SU-DHL-6 (cell line): ENCODE measurements around the gene ZHX3.

Source experiments
- H2AFZ ChIP-seq: fragments of 200-600 bp; sonication (generic); 2 replicates; pipeline ENCODE4 v1.6.1; 2014; ENCODE audit warnings: low read depth, mild to moderate bottlenecking, moderate library complexity, mixed read lengths, antibody characterized with exemption, low read length; ENCODE audit not compliant: severe bottlenecking
- H3F3A ChIP-seq: fragments of 200-600 bp; shearing (Covaris generic); 2 replicates; pipeline ENCODE4 v1.6.0; 2016; ENCODE audit warnings: antibody characterized with exemption, mild to moderate bottlenecking; ENCODE audit not compliant: insufficient read depth
- H3K27ac ChIP-seq: fragments of 200-600 bp; sonication (generic); 2 replicates; pipeline ENCODE4 v1.5.1; 2016; ENCODE audit warnings: low read depth, mild to moderate bottlenecking, low read length, moderate library complexity, mixed read lengths
- H3K27me3 ChIP-seq: fragments of 200-600 bp; sonication (generic), shearing (Covaris generic); 2 replicates; pipeline ENCODE4 v1.6.0; 2014; ENCODE audit warnings: mild to moderate bottlenecking, low read length
- H3K36me3 ChIP-seq: fragments of 200-600 bp; sonication (generic); 2 replicates; pipeline ENCODE4 v1.6.1; 2014; ENCODE audit warnings: mild to moderate bottlenecking, low read length, mixed read lengths
- H3K4me2 ChIP-seq: fragments of 300-600, 200-600 bp; shearing (Covaris generic), sonication (generic); 2 replicates; pipeline ENCODE4 v1.6.0; 2014; ENCODE audit warnings: low read length, low read depth, mild to moderate bottlenecking; ENCODE audit not compliant: poor library complexity, severe bottlenecking
- H3K4me3 ChIP-seq: fragments of 200-600 bp; sonication (generic); 2 replicates; pipeline ENCODE4 v1.5.1; 2014; ENCODE audit warnings: antibody characterized with exemption, low read length, mild to moderate bottlenecking, mixed read lengths; ENCODE audit not compliant: insufficient read depth, poor library complexity, severe bottlenecking
- H3K79me2 ChIP-seq: fragments of 200-600 bp; sonication (generic); 2 replicates; pipeline ENCODE4 v1.6.1; 2014; ENCODE audit warnings: mild to moderate bottlenecking, low read length, moderate library complexity; ENCODE audit not compliant: insufficient read depth
- H3K9ac ChIP-seq: fragments of 200-600 bp; sonication (generic); 2 replicates; pipeline ENCODE4 v1.7.0; 2014; ENCODE audit warnings: mild to moderate bottlenecking, low read length
- H3K9me2 ChIP-seq: fragments of 200-600 bp; sonication (generic); replicated peaks from 2 replicates; pipeline ENCODE4 v1.6.1; 2014; ENCODE audit warnings: low read length; ENCODE audit not compliant: insufficient read depth
- H3K9me3 ChIP-seq: fragments of 200-600 bp; sonication (generic); 2 replicates; pipeline ENCODE4 v1.6.1; 2014; ENCODE audit warnings: low read length, mixed read lengths; ENCODE audit not compliant: insufficient read depth
- H4K20me1 ChIP-seq: fragments of 200-600 bp; sonication (generic); 2 replicates; pipeline ENCODE4 v1.6.1; 2014; ENCODE audit warnings: low read depth, mild to moderate bottlenecking, antibody characterized with exemption, low read length, moderate library complexity, mixed read lengths
- CTCF ChIP-seq: fragments of 200-600 bp; sonication (generic); IDR thresholded peaks from one replicate; pipeline ENCODE4 v1.5.1; 2017; ENCODE audit warnings: antibody characterized with exemption, mild to moderate bottlenecking, low read length, moderate library complexity; ENCODE audit not compliant: insufficient read depth, poor library complexity, severe bottlenecking
- EZH2phosphoT487 ChIP-seq: fragments of 200-600 bp; sonication (generic), shearing (Covaris generic); conservative IDR thresholded peaks from 2 replicates; pipeline ENCODE4 v1.6.1; 2018; ENCODE audit warnings: mild to moderate bottlenecking, antibody characterized with exemption, low read length, moderate library complexity, mixed read lengths

Gene ZHX3

GRCh38 chr20:41234546-41234945 lies 83.0 kb downstream of the ZHX3 start:
- no peaks in the 10 kb centered on the region for H3K36me3 ChIP-seq
- no peak overlapping the region for H3K27ac ChIP-seq
- no peak overlapping the region for H2AFZ ChIP-seq
- H3K27me3 ChIP-seq = no peaks in the 10 kb centered on the region
- no peaks in the 10 kb centered on the region for H3F3A ChIP-seq
- H3K9me3 ChIP-seq = no peaks in the 10 kb centered on the region
- no peak overlapping the region for H3K4me2 ChIP-seq
- no peak overlapping the region for H3K9ac ChIP-seq
- TF ChIP-seq CTCF = no peak
- no peak for TF ChIP-seq EZH2phosphoT487
- no peaks in the 10 kb centered on the region for H3K9me2 ChIP-seq
- no peak overlapping the region for H3K4me3 ChIP-seq
- H4K20me1 ChIP-seq = 0 out of 2 replicates have a peak, but pooled peaks cover 6% of the 10 kb centered on the region
- H3K79me2 ChIP-seq = no peaks in the 10 kb centered on the region

- no peak overlapping the region for H3K4me2 ChIP-seq
- no peaks in the 10 kb centered on the region for H3F3A ChIP-seq
- H3K27ac ChIP-seq = no peak overlapping the region
- no peaks in the 10 kb centered on the region for H3K27me3 ChIP-seq
- H3K9ac ChIP-seq = no peak overlapping the region
- no peak for TF ChIP-seq EZH2phosphoT487
- TF ChIP-seq CTCF = no peak
- H3K36me3 ChIP-seq = no peaks in the 10 kb centered on the region
- 0 out of 2 replicates have a peak, but pooled peaks cover 6% of the 10 kb centered on the region for H4K20me1 ChIP-seq
- H3K79me2 ChIP-seq = no peaks in the 10 kb centered on the region
- H3K9me2 ChIP-seq = no peaks in the 10 kb centered on the region
- H3K4me3 ChIP-seq = no peak overlapping the region
- no peaks in the 10 kb centered on the region for H3K9me3 ChIP-seq
- no peak overlapping the region for H2AFZ ChIP-seq
These were observed 83.5 kb downstream of the ZHX3 start for GRCh38 chr20:41234041-41234440.

- H3K27ac ChIP-seq = no peak overlapping the region
- no peaks in the 10 kb centered on the region for H3F3A ChIP-seq
- no peak overlapping the region for H2AFZ ChIP-seq
- no peak overlapping the region for H3K4me2 ChIP-seq
- H3K9me2 ChIP-seq = no peaks in the 10 kb centered on the region
- H3K9ac ChIP-seq = no peak overlapping the region
- TF ChIP-seq CTCF = no peak
- TF ChIP-seq EZH2phosphoT487 = no peak
- no peaks in the 10 kb centered on the region for H3K36me3 ChIP-seq
- no peaks in the 10 kb centered on the region for H3K79me2 ChIP-seq
- H3K9me3 ChIP-seq = no peaks in the 10 kb centered on the region
- H4K20me1 ChIP-seq = 0 out of 2 replicates have a peak, but pooled peaks cover 6% of the 10 kb centered on the region
- no peak overlapping the region for H3K4me3 ChIP-seq
- H3K27me3 ChIP-seq = no peaks in the 10 kb centered on the region
These were observed 84.3 kb downstream of the ZHX3 start for GRCh38 chr20:41232973-41233926.
